GM08714 (cell line): ENCODE data around the gene CYSTM1.

Source experiments
- H3K4me3 ChIP-seq: fragments of 200-500 bp; sonication (Bioruptor generic); 2 replicates; pipeline ENCODE4 v1.5.1; 2014; ENCODE audit warnings: mild to moderate bottlenecking, low read length, inconsistent platforms
- ZNF274 ChIP-seq: IDR thresholded peaks from 2 replicates; pipeline ENCODE4 v1.6.1; 2012; ENCODE audit warnings: mild to moderate bottlenecking, low read depth, low read length

CYSTM1 gene

GRCh38 chr5:140157032-140157781 is 17.8 kb upstream of the CYSTM1 start:
- TF ChIP-seq ZNF274, result no peak
- H3K4me3 ChIP-seq, result no peak overlapping the region

DNA sequence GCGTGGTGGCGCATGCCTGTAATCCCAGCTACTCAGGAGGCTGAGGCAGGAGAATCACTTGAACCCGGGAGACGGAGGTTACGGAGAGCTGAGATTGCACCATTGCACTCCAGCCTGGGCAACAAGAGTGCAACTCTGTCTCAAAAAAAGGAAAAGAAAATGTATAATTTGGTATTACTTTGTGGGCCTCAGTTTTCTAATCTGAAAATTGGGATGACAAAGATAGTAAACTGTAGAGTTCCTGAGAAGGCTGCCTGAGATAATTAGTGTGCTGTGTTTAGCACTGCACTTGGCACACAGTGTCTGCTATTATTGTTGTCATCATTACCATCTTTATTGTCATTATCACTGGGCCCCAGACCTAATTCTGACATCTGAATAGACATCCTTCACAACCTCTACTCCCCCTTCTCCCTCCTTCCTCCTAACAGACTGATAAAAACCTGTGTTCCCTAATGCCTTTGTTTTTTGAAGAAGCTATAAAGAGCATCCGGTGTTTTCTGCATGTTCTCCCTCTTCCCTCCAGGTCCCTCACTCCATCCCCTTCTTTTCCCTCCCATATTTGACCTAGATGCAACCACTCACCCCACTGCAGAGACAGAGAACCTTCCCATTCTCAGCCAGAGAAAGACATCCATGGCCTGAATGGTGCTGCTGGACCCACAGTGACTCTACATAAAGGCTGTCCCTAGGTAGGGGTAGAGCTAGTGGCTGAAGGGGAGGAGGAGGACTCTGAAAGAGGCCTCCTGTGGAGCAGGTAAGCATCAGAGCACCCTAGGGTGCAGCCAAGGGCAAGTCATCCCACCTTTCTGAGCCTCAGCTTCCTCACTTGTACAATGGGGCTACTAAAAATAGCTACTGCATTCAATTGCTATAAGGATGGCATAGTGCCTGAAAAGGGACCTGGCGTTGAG is 15.7 kb upstream of the CYSTM1 start:
- H3K4me3 ChIP-seq, result no peak overlapping the region
- TF ChIP-seq ZNF274, result no peak

DNA sequence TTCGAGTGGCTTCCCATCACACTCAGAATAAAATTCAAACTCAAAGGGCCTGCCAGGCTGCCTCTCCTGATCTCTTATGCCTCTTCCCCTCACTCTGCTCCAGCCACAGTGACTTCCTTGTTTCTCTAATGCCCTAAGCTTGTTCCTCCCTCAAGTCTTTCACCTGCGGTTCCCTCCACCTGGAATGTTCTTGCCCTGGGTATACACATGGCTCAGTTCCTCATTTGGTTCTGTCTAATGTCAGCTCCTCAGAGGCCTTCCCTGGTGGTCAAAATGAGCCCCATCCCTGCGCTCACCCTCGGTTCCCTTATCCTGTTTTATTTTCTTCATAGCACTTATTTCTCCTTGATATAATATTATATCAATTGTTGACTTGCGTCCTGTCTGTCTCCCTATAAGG is 12.7 kb upstream of the CYSTM1 start:
- no peak overlapping the region for H3K4me3 ChIP-seq
- TF ChIP-seq ZNF274, result no peak

DNA sequence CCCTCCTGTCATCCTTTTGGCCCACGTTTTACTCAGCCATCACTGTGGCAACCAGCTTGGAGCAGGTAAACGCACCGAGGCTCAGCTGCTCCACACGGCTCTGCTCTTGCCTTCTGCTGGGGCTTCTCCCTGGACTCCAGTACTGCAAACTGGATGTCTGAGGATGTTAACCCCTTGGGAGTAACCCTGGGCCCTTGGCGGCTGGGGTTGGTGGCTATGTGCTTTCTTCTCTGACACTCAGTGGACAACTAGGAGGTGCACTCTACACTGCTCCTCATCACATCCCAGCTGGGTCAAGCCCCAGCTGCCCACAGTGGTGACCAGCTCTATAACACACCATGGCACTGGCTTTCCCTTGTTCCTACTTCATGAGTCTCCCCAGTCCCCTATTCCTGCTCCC is 12.2 kb upstream of the CYSTM1 start:
- TF ChIP-seq ZNF274, result no peak
- H3K4me3 ChIP-seq, result no peak overlapping the region

DNA sequence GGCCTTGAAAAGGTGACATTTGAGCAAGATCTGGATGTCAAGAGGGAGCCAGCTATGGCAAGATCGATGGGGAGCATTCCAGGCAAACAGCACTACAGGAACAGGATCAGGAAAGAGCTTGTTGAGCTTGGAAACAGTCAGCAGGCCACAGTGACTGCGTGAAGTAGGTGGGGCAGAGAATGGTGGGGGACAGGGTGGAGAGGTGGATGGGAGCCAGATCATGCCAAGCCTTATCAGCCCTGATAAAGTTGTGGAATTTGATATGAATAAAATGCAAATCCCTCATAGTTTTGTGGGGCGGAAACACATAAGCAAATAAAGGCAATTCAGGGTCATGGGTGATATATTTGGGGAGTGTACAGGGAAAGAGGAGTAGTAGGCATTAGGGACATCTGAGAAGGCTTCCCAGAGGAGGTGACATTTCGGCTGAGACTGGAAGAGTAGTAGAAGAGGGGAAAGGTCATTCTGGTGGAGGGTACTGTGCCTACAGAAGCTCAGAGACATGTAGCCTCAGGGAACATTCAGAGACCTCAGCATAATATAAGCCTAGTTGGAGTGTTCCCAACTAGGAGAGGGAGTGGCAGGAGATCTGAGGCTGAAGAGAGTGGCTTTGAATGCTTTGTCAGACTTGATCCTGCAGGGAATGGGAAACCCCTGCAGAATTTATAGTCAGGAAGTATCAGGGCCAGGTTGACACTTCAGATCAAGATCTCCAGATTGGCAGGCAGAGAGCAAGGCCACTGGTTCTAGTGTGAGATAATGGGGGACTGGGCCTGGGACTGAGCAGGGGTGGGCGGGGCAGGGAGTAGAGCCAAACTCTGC is 9.7 kb upstream of the CYSTM1 start:
- no peak for TF ChIP-seq ZNF274
- no peak overlapping the region for H3K4me3 ChIP-seq

- no peak overlapping the region for H3K4me3 ChIP-seq
- no peak for TF ChIP-seq ZNF274
Measured at GRCh38 chr5:140165923-140166270, 9.1 kb upstream of the CYSTM1 start.

GRCh38 chr5:140166911-140167310 is 8.1 kb upstream of the CYSTM1 start:
- no peak overlapping the region for H3K4me3 ChIP-seq
- TF ChIP-seq ZNF274, result no peak

GRCh38 chr5:140168371-140168770 is 6.6 kb upstream of the CYSTM1 start:
- no peak for TF ChIP-seq ZNF274
- H3K4me3 ChIP-seq, result no peak overlapping the region

DNA sequence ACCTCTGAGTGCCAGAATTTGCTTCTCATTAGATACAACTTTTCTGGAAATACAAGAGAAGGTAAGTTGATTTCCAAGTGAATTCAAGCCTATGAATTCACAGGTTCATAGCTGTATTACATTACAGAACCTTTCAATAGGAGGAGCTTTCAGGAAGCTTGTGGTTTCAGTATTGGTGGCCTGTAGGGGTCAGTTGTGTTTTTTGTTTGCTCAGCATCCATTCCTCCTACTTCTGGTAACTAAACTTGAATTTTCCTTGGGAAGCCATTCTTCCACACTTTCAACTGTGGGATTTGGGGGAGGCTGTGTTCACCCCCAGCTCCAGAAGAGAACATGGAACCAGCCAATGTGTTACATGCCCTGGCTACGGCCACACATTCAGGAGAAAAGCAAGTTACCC is 5.6 kb upstream of the CYSTM1 start:
- TF ChIP-seq ZNF274, result no peak
- H3K4me3 ChIP-seq, result no peak overlapping the region

GRCh38 chr5:140172483-140172882 is 2.5 kb upstream of the CYSTM1 start:
- TF ChIP-seq ZNF274, result no peak
- H3K4me3 ChIP-seq, result no peak overlapping the region

DNA sequence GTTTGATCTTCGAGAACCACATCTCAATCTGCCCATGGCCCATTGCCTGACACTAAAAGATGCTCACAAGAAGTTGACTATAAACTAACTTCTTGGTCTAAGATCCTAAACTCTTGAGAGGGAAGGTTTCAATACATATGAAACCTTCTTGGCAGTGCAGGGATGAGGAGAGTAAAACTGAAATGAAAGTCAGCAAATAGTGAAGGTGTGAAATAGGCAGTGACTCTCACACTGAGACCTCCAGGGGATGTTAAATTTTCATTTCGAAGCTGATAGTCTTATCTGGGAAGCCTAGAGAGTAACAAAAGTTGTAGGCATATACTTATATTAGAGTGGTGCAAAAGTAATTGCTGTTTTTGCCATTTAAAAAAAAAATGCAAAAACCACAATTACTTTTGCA is 974 bp upstream of the CYSTM1 start:
- H3K4me3 ChIP-seq, result no peak overlapping the region
- no peak for TF ChIP-seq ZNF274

- peak overlapping the region; percentile 75 for H3K4me3 ChIP-seq
- TF ChIP-seq ZNF274, result no peak
Measured at GRCh38 chr5:140175367-140176030, 511 bp downstream of the CYSTM1 start.

DNA sequence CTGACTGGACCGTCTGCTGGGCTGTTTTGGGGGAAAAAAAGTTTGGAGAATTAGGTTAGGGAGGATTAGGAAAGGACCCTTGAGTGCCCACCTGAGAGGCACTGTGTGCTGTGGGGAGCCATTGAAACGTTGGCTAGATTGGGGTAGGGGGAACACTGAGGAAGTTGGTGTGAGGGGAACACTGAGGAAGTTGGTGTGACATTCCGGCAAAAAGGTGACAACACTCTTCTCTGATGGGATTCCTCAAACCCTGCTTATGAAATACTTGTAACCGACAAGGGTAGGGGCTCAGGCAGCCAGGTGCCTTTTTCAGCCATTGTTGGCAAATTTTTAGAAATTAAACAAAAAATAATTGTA is 1.0 kb downstream of the CYSTM1 start:
- no peak for TF ChIP-seq ZNF274
- H3K4me3 ChIP-seq, result peak overlapping the region; percentile 75

GRCh38 chr5:140178086-140178410 is 3.1 kb downstream of the CYSTM1 start:
- no peak for TF ChIP-seq ZNF274
- no peak overlapping the region for H3K4me3 ChIP-seq
